AG09309 (cell line): ENCODE measurements around the gene GP9.

Source experiments
- DNase-seq: peaks from one replicate; pipeline ENCODE4 v3.0.0-alpha.2; 2010; ENCODE audit warnings: low read depth
- H3K4me3 ChIP-seq: 2 replicates; pipeline ENCODE4 v1.5.1; 2011; ENCODE audit warnings: mild to moderate bottlenecking, low read depth, low read length, moderate library complexity; ENCODE audit not compliant: control insufficient read depth
- CTCF ChIP-seq: IDR thresholded peaks from 2 replicates; pipeline ENCODE4 v1.5.1; 2011; ENCODE audit warnings: mild to moderate bottlenecking, low read depth, low read length, inconsistent platforms; ENCODE audit not compliant: insufficient read depth, control insufficient read depth; ENCODE audit errors: missing control alignments

Gene GP9

GRCh38 chr3:129101370-129102138, 41.0 kb downstream of the GP9 start:
- H3K4me3 ChIP-seq: no peak overlapping the region
- no peak for DNase-seq
- TF ChIP-seq CTCF: no peak

GRCh38 chr3:129103296-129103695, 42.7 kb downstream of the GP9 start:
- DNase-seq: no peak
- no peak for TF ChIP-seq CTCF
- no peak overlapping the region for H3K4me3 ChIP-seq

GRCh38 chr3:129104051-129104450, 43.5 kb downstream of the GP9 start:
- no peak for DNase-seq
- no peak overlapping the region for H3K4me3 ChIP-seq
- TF ChIP-seq CTCF: no peak

- no peak for TF ChIP-seq CTCF
- DNase-seq: no peak
- no peak overlapping the region for H3K4me3 ChIP-seq
Measured at GRCh38 chr3:129104498-129105079, 44.0 kb downstream of the GP9 start.

- no peak for TF ChIP-seq CTCF
- no peak for DNase-seq
- H3K4me3 ChIP-seq: no peak overlapping the region
Measured at GRCh38 chr3:129105862-129106261, 45.3 kb downstream of the GP9 start.

- DNase-seq: no peak
- TF ChIP-seq CTCF: no peak
- H3K4me3 ChIP-seq: no peak overlapping the region
Measured at GRCh38 chr3:129106320-129106719, 45.7 kb downstream of the GP9 start.
